K562 (cell line): ENCODE data around the gene SLC4A2. TPM values are rescaled to one million over a fixed set of nuclear protein-coding genes. Genes with fewer than 3 reads are reported as not detected.

ENCODE experiments used
- ATAC-seq: fragments of 200-7000 bp; cut with Tn5 transposase; 3 replicates; pipeline ENCODE4 v1.9.1; 2020; ENCODE audit warnings: moderate library complexity
- BruUV-seq: library from RNA; stranded (reverse); fragments of 400-500 nt; replicated peaks from 2 replicates; lab custom pipeline; 2021; lab: Mats Ljungman, UMichigan
- CTCF ChIA-PET: fragments of 300-600 bp; formaldehyde crosslinking; extraction: SDS; loops from one replicate; lab custom pipeline; 2021; ENCODE audit warnings: low intra/inter-chr PET ratio; lab: Yijun Ruan, JAX
- POLR2A ChIA-PET: fragments of 300-600, 350-650 bp; sonication (Branson Sonifier 250); formaldehyde crosslinking; extraction: SDS; loops from one replicate; lab custom pipeline; 2021; ENCODE audit warnings: antibody characterized with exemption, inconsistent platforms; lab: Yijun Ruan, JAX
- DNase-seq, 4 experiments: peaks; one replicate each; pipeline versions ENCODE4 v3.0.0 to v3.0.0-alpha.2; 2011 to 2018; ENCODE audit warnings: low spot score in 3 of 4, mixed read lengths in 3 of 4; ENCODE audit errors: extremely low read depth in 1 of 4
- FAIRE-seq: peaks from 2 replicates; lab custom pipeline; 2011; peaks lifted over from hg19 to GRCh38; lab: Jason Lieb, UNC
- H2AFZ ChIP-seq: 2 replicates; pipeline ENCODE4 v1.6.0; 2011; ENCODE audit warnings: low read depth, low read length, control low read depth, inconsistent platforms
- H3K27ac ChIP-seq: fragments of 200-600 bp; 3 replicates; pipeline ENCODE4 v1.8.0; 2011; ENCODE audit warnings: low read depth, mild to moderate bottlenecking, control low read depth, inconsistent platforms, low read length, moderate library complexity, mixed read lengths; ENCODE audit errors: extremely low read depth
- H3K27me3 ChIP-seq, 2 experiments: fragments of 300-600 bp in 1 of 2; 2 replicates in 1 of 2; 3 replicates in 1 of 2; pipeline versions ENCODE4 v1.6.0 to v1.8.0; 2011; ENCODE audit warnings: inconsistent platforms in 2 of 2, low read length in 2 of 2, mild to moderate bottlenecking in 1 of 2, mixed read lengths in 1 of 2, moderate library complexity in 1 of 2; ENCODE audit not compliant: control insufficient read depth in 2 of 2, insufficient read depth in 2 of 2
- H3K36me3 ChIP-seq: fragments of 300-600 bp; 3 replicates; pipeline ENCODE4 v1.8.0; 2011; ENCODE audit warnings: mild to moderate bottlenecking, low read length, inconsistent platforms; ENCODE audit not compliant: control insufficient read depth, insufficient read depth
- H3K4me1 ChIP-seq, 2 experiments: fragments of 200-600 bp in 1 of 2; replicated peaks in 1 of 2; 2 replicates in 1 of 2; 3 replicates in 1 of 2; pipeline versions ENCODE4 v1.5.1 to v1.8.0; 2011; ENCODE audit warnings: inconsistent platforms in 2 of 2, low read length in 2 of 2, mild to moderate bottlenecking in 1 of 2, mixed read lengths in 1 of 2, moderate library complexity in 1 of 2; ENCODE audit not compliant: control insufficient read depth in 2 of 2, insufficient read depth in 2 of 2
- H3K4me2 ChIP-seq: 2 replicates; pipeline ENCODE4 v1.6.1; 2011; ENCODE audit warnings: low read length, control low read depth, inconsistent platforms, mixed read lengths; ENCODE audit not compliant: insufficient read depth
- H3K4me3 ChIP-seq: fragments of 200-600 bp; sonication (generic), shearing (Covaris generic); 2 replicates; pipeline ENCODE4 v1.5.1; 2016; ENCODE audit warnings: control low read depth, inconsistent platforms
- H3K79me2 ChIP-seq: fragments of 200-600 bp; 3 replicates; pipeline ENCODE4 v1.8.0; 2011; ENCODE audit warnings: low read length, inconsistent platforms; ENCODE audit not compliant: control insufficient read depth, insufficient read depth
- H3K9ac ChIP-seq, 2 experiments: 2 replicates each; pipeline versions ENCODE4 v1.6.0 to v1.6.1; 2011; ENCODE audit warnings: low read depth in 2 of 2, low read length in 2 of 2, control low read depth in 1 of 2, inconsistent platforms in 1 of 2, mild to moderate bottlenecking in 1 of 2, mixed read lengths in 1 of 2; ENCODE audit not compliant: insufficient read depth in 1 of 2
- H3K9me1 ChIP-seq: one replicate; pipeline ENCODE4 v1.6.0; 2011; ENCODE audit warnings: inconsistent platforms, mild to moderate bottlenecking, low read length, moderate library complexity; ENCODE audit not compliant: control insufficient read depth, insufficient read depth
- H3K9me3 ChIP-seq: replicated peaks from 2 replicates; pipeline ENCODE4 v1.5.1; 2011; ENCODE audit warnings: low read depth, low read length, inconsistent platforms; ENCODE audit not compliant: control insufficient read depth, insufficient read depth
- H4K20me1 ChIP-seq: replicated peaks from 2 replicates; pipeline ENCODE4 v1.6.1; 2011; ENCODE audit warnings: low read length, inconsistent platforms, mixed read lengths; ENCODE audit not compliant: control insufficient read depth, insufficient read depth
- ADNP ChIP-seq: fragments of 200-800 bp; sonication (Bioruptor generic); IDR thresholded peaks from 2 replicates; pipeline ENCODE4 v1.6.1; 2016; ENCODE audit warnings: missing genetic modification characterization, missing compliant biosample characterization
- MAFF ChIP-seq: IDR thresholded peaks from 2 replicates; pipeline ENCODE4 v1.6.1; 2012; ENCODE audit warnings: low read length, improper control_type of control experiment
- MGA ChIP-seq: fragments of 450-650 bp; IDR thresholded peaks from 2 replicates; pipeline ENCODE4 v1.6.1; 2016; ENCODE audit warnings: mild to moderate bottlenecking, moderate library complexity
- MLX ChIP-seq, 2 experiments: fragments of 450-650 bp in 1 of 2; sonication (generic) in 1 of 2; formaldehyde crosslinking; conservative IDR thresholded peaks; 2 replicates each; pipeline versions ENCODE4 v1.4.0 to v1.8.1; 2020 to 2022; ENCODE audit warnings: mild to moderate bottlenecking in 1 of 2, missing genetic modification reagents in 1 of 2
- TCF15 ChIP-seq: fragments of 250-450 bp; sonication (Bioruptor Pico); IDR thresholded peaks from 2 replicates; pipeline ENCODE4 v1.8.0; 2022; ENCODE audit warnings: moderate library complexity, mild to moderate bottlenecking, inconsistent platforms
- WGBS: fragments of 100-300 bp; shearing (Covaris generic); methylation state at CpG from one replicate; pipeline ENCODE4 v1.1.6; 2016; ENCODE audit warnings: low coverage, mixed read lengths; ENCODE audit not compliant: insufficient coverage; ENCODE audit errors: missing lambda C conversion rate; 5-methylcytosine and 5-hydroxymethylcytosine counted together
- in situ Hi-C: fragments of 300-500 bp; cut with MboI; formaldehyde crosslinking; loops from 4 replicates; pipeline ENCODE4 v1.15.0; 2018; ENCODE audit warnings: inconsistent platforms, mixed read lengths
- intact Hi-C: fragments of 100-400 bp; cut with micrococcal nuclease; formaldehyde crosslinking; loops from 2 replicates; pipeline ENCODE4 v1.14.2; 2022
- polyA plus RNA-seq, 8 experiments: library from polyadenylated mRNA; depleted of rRNA in 4 of 8; stranded (reverse) in 5 of 8; unstranded in 3 of 8; fragments of >200 nt; fragmentation: Nextera tagmentation in 2 of 8; fragmentation: Illumina TruSeq in 1 of 8; extraction: Ambion mirVana in 2 of 8; extraction: Trizol in 1 of 8; gene quantifications; 2 replicates each; pipeline versions ENCODE4 v1.2.1 to v1.2.3, GENCODE V29; 2011 to 2014; ENCODE audit warnings: inconsistent platforms in 1 of 8, missing spikeins in 1 of 8
- total RNA-seq, 7 experiments: library from RNA; depleted of rRNA in 6 of 7; stranded (reverse); fragments of >200 nt in 6 of 7; fragmentation: Illumina TruSeq in 2 of 7; extraction: Trizol in 2 of 7; gene quantifications; 2 replicates each; pipeline versions ENCODE4 v1.2.1 to v1.2.3, GENCODE V29; 2011 to 2021; ENCODE audit warnings: low replicate concordance in 1 of 7

The SLC4A2 gene
- total and polyA plus RNA-seq, 9 of the 15 experiments (the other 6 are each of a cell fraction or from before 2014, with no cell fraction given) = 11.4 to 375 (median 130) TPM

GRCh38 chr7:151118108-151119054 is 59.0 kb downstream of the SLC4A2 start:
- H3K36me3 ChIP-seq = peaks cover 88% of the 10 kb centered on the region; the same call in 2 of the 3 replicates
- H3K27ac ChIP-seq = no peak overlapping the region
- intact Hi-C loops = no loop called here
- H4K20me1 ChIP-seq = peaks cover 33% of the 10 kb centered on the region
- ChIA-PET POLR2A (interaction anchor here (1.2 kb wide), 2 partner anchors 20 to 149 kb away, joined by 3 read pairs; no protein-coding TSS in a partner anchor), CTCF (no interaction called here)
- in situ Hi-C loops = no loop called here
- ATAC-seq (no peak), FAIRE-seq (no peak), DNase-seq (no peak)
- H2AFZ ChIP-seq = no peak overlapping the region
- H3K9ac ChIP-seq = peak overlapping the region in 1 of 2 experiments; percentile 57; a peak in 2 of 4 replicates
- H3K4me1 ChIP-seq = peaks cover 10 to 59% of the 10 kb centered on the region in 2 experiments
- 94% methylated on average over 36 of the region's 38 CpGs for WGBS
- H3K4me2 ChIP-seq = no peak overlapping the region
- H3K27me3 ChIP-seq = no peaks in the 10 kb centered on the region
- H3K79me2 ChIP-seq = peaks cover 26% of the 10 kb centered on the region
- peaks cover 7% of the 10 kb centered on the region for H3K9me1 ChIP-seq
- BruUV-seq = no TSS peak
- no peak overlapping the region for H3K4me3 ChIP-seq
- H3K9me3 ChIP-seq = no peaks in the 10 kb centered on the region
- no peak for TF ChIP-seq MGA
- no peak for TF ChIP-seq TCF15
- TF ChIP-seq MLX (CRISPR knock-in tag; conservative IDR thresholded peaks at IDR 0.05) = 0 out of 4 replicates have a peak, but pooled peaks of 1 of the 2 experiments have one; percentile 77
- TF ChIP-seq ADNP (tag) = no peak
- no peak for TF ChIP-seq MAFF
